Stimulated activated CD4-positive, alpha-beta T cell treated with anti-CD3 and anti-CD28 coated beads, TNF-alpha, amount 100 ng/mL, for 4 hours (primary cell): ENCODE measurements around the gene NME4.
"Not testable (repeated sequence)": the region's sequence is repeated elsewhere in the genome, so short reads cannot be mapped to it uniquely, and the experiment has no call there.

Experiments used
- DNase-seq, 3 experiments: peaks; one replicate each; pipeline ENCODE4 v3.0.0-alpha.2; 2020; ENCODE audit warnings: low read depth in 3 of 3

The NME4 gene

DNA sequence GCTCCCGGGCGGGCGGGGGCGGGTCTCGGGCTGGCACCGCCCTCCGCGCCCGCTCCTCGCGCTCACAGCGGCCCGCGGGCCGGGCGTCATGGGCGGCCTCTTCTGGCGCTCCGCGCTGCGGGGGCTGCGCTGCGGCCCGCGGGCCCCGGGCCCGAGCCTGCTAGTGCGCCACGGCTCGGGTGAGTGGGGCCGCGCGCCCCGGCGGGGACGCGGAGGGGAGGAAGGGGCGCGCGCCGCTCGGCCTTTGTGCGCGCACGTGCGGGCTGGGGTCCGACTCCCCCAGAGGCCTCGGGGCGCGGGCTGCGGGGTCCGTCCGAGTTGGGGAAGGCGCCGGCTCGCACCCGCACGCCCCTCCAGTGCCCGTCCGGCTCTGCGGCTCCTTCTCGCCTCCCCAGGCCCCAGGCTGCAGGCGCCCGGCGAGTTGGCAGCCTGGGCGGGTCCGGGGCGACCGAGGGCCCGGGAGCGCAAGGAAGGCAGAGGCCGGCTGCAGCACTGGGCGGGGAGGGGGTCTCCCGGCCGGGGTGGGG lies at the start of gene NME4:
Gene NME4, plus strand, starts transcription at position 65 of the 527 bp plus-strand sequence. Its CDS starts 24 bp downstream, at position 89.
- no peak for DNase-seq

DNA sequence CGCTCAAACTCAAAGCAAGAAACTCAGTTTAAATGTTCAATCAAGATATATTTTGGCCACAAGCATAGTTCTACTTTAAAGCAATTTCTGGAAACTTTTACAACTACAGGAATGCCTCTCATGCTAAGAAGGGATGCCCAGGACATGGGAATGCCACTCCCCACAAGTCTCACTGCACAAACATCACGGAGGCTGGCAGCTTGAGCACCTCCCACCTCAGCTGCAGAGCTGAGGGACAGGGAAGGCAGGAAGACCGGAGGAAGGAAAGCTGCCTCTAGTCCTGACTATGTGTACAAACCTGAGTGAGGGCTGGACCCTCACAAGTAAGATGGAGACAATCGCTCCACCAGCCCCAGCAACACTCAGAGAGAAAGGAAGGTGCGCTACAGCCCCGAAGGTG lies 49.8 kb upstream of the NME4 start:
- DNase-seq, result no peak

DNA sequence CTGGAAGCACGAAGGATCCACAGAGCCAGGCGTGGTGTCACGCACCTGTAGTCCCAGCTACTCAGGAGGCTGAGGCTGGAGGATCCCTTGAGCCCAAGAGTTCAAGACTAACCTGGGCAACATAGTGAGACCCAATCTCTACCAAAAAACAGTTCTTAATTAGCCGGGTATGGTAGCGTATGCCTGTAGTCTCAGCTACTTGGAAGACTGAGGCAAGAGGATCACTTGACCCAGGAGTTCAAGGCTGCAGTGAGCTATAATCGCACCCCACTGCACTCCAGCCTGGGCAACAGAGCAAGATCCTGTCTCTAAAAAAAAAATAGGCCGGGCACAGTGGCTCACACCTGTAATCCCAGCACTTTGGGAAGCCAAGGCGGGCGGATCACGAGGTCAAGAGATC lies 48.5 kb upstream of the NME4 start:
- DNase-seq, result not testable (repeated sequence)

DNA sequence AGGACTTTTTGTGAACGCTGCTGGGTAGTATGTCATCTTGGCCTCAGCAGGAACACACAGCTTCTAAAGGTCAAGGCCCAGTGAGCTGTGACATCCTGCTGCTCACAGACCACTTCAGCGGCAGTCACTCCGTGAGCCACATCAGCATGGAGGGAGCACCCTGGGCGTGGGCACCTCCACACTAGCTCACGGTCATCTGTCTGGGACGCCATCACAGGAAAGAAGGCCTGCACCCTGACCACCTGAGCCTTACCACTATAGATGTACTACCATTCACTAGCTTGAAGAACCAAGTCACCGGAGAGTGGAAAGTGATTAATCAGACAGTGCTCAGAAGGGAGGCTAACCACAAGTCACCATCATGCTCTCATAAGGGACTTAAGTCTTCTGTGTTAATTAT lies 47.8 kb upstream of the NME4 start:
- DNase-seq, result no peak

DNA sequence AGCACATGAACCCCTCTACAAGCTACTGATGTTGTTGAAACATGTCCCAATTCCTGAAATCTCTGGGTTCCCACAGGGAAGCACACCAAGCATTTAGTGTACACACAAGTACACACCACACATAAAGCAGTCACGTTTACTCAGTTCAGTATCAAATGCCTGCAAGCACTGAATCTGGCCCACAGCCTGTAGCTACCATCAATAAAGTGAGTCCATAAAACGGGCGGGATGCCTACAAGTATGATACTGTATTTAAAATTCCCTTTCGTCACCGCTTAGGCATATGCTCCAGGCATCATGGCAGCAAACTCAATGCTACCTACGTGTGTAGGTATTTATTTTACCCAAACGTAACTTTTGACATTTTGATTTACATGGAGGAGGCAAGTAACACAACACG lies 46.8 kb upstream of the NME4 start:
- no peak for DNase-seq

DNA sequence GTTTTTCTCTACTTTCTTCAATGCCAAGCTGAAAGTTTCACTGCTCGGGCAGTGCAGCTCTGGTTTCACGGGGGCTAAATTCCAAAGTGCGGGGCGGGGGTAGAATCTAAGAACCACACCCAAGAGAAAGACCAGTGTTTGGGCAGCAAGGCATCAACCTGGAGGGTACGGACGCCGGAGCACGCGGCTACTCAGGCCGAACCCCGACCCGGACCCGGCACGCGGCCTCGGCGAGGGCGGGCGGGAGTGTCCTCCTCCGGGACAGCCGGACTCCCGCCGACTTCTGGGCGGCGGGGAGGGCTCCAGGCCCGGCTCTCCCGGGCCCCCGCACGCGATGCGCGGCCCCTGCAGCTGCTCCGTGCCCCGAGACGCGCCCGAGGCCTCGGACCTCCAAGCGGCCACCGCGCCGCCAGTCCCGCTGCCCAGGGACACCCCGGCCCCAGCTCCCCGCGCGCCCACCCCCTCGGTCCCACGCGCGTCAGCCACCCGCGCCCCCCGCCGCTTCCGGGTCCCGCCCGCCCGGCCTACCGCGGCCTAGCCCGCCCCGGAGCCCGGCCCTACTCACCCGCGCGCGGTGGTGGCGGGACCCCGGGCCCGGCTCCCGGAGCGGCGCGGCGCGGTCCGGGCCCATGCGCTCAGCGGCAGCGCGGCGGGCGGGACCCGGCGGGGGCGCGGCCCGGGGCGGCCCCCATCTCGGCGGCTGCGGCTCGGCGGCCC lies 45.0 kb upstream of the NME4 start:
- no peak for DNase-seq

DNA sequence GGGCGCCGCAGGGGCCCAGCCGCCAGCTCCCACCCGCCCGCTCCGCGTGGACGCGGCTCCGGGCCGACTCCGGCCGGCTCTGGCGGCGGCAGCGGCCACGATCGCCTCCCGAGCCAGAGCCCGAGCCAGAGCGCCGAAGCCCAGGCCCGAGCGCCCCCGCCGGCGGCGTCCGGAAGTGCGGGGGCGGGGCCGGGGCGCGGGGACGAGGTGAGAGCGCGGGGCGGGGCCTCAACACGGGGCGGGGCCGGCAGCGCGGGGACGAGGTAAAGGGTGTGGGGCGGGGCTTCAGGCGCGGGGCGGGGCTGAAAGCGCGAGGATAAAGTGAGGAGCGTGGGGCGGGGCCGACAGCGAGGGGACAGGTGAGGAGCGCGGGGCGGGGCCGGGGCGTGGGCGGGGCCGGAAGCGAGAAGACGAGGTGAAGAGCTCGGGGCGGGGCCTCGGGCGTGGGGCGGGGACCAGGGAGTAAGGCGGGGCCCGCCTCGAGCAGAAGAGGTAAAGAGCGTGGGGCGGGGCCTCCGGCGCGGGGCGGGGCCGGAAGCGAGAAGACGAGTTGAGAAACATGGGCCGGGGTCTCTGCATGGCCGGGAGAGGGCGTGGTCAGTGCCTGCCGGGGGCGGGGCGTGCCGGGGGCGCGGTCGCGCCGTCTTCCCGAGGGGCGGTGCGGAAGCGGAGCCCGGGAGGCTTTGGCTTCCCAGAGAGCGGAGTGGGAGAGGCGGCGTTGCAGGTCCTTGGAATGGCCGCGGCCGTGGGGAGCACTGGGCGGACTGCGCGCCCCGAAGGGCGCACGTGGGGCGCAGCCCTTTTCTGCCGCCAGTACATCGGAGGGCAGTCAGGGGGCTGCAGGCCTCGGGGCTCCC lies 44.2 kb upstream of the NME4 start, which contains the start of gene AXIN1:
Gene AXIN1, minus strand, starts transcription at position 177 of the 857 bp plus-strand sequence. CDS start 5,698 bp downstream, outside the sequence.
- DNase-seq, result peak; percentile 100

DNA sequence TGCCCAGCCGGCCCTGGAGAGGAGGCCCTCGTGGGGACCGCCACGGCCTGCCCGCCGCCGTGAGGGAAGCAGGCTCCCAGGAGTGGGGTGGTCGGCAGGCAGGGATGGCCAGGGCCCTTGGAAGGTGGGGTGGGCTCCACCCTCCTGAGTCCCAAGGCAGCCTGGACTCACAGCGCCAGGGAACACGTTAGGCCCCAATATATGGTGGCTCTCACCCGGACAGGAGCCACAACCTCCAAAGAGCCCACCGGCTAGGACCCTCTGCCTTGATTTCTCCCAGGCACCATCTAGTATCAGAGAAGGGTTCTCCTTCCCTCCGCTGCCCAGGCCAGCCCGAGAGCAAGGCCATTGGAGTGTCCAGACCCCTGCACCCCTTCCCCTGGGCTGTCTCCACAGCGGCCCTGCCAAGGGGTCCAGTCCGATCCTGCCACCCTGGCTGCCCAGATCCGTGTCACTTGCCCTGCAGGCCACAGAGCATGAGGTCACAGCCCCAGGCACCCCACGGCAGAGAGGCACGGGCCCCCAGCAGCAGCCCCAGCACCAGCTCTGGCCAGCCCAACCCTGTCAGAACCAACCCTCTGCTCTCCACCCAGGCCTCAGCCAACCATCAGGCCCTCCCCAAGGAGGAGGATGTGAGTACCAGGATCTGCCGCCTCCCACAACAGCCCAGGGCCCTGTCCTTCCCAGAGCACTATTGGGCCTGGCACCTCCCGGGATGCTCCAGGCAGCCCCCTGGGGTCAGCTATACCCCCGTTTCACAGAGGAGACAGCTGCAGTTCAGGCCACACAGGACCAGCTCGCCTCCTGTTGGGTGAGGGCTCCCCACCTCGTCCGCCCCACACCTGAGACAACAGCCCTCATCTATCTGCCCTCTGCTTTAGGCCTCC lies 43.4 kb upstream of the NME4 start:
- no peak for DNase-seq

DNA sequence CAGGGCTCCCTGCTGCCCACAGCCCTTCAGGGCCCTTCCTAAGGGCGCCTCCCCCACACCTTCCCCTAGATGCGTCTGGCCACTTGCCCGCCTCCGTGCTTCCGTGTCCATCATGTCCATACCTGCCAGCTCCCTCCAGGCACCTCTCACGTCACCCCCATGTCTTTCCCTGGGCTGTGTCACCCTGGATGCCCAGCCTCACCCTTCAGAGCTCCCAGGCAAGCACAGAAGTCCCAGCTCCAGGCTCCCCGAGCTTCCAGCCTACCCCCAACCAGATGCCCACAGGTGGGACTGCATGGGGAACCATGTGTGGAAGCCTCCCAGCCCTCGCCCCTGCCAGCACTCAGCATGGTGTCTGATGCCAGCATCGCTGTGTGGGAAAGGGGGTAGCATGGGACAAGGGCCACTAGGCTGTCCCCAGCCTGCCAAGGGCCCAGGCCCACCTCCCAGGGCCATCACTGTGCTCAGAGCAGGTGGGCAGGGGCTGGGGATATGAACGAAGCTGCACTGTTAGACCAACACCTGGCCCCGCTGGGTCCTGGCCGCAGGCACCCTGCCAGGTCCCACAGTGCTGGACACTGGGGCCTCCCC lies 42.6 kb upstream of the NME4 start:
- DNase-seq, result no peak

DNA sequence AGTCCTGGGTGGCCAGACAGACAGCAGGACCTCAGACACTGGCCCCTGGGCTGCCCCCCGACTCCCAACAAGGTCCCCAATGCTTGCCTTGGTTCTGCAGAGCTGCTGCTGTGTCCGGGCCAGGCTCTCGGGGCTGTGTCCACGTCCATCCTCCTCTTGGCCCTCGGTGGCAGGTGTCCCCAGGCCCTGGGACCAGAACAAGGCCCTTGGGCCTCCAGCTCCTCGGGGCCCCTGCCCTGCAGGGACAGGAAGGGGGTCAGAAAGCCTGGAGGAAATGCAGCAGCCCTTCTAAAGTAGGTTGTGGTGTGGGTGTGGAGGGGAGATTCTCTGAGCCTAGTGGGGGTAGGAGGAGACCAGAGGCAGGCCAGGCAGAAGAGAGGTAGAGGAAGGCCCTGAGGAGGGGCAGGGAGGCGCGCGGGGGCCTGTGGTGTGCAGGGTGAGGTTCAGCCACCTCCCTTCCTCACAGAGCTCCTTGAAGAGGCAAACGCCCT lies 42.0 kb upstream of the NME4 start:
- no peak for DNase-seq

DNA sequence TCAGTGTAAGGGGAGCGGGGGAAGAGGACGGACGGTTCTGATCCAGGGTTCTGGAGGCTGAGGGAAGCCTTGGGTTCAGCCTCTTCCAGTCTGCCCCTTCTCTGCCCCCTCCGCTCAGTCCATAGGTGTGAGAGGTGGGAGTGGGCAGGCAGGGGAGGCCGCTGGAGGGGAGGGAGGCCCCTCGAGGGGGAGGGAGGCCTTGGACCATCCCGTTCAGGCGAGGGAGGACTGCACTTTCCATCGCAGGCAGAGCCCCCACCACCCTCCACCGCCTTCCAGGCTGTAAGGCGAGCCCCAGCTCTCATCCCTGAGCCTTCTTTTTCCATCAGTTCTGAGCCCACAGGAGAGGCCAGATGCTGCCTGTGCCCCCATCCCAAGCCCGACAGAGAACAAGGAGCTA lies 40.3 kb upstream of the NME4 start:
- DNase-seq, result no peak

DNA sequence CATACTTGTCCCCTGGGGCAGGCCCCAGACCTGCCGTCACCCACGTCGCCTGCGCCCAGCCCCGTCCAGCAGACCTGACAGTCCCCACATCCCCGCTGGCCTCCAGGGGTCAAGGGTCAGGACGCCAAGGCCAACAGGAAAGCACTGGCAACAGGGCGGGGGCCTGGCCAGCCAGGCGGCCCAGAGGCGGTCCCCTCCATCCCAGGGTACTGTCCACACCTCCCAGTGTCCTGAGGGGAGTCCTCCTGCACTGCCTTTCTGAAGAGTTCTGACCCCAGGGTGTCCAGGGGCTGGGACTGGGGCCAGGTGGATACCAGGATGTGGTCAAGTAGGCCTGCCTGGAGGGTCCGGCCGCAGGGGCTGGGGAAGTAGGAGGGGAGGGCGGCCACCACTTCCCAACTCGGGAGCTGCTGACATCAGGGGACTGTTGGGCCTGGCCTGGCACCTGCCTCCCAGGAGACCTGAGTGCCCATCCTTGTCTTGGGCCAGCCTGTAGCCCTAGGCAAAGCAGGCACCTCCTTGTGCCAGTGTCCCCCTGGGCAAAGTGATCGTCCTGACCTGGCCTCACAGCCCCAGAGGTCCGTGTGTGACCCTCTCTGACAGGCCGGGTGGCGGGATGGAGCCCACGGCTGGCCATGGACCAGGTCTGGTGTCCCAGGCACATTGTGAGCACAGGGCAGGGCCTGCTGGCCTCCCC lies 37.8 kb upstream of the NME4 start:
- no peak for DNase-seq

DNA sequence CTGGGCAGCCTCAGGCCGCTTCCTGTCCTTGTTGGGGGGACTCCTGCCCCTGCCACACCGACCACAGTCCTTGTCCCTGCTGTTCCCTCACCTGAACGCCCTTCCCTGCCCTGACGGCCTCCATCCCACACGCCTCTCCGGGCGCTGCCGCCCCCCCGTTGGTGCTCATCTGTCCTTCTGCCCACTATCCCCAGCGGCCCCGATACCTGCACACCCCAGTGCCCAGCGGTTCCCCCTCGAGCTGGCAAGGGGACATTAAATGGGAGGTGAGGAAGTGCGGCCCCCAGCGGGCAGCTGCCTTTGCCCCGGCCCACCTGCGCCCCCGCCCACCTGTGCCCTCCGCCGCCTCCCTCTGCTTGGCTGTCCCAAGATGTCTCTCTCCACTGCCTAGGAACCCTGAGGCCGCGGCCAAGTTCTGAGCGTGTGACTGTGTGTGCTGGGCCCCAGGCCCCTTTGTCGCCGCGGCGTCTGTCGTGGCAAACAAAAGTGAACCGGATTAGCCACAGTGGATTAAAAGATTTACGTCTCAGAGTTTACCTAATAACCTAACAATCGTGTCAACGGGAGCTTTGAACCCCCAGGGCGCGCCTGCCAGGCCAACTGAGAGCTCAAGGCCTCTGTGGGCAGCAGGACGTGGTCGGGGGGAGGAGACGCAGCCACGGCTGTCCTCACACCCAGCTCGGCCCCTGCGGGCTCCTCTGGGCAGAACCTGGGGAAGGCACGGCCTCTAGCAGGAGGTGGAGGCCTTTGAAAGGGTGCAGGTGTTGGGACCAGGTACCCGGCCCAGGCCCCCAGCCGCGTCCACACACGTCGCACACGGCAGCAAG lies 36.9 kb upstream of the NME4 start:
- no peak for DNase-seq

DNA sequence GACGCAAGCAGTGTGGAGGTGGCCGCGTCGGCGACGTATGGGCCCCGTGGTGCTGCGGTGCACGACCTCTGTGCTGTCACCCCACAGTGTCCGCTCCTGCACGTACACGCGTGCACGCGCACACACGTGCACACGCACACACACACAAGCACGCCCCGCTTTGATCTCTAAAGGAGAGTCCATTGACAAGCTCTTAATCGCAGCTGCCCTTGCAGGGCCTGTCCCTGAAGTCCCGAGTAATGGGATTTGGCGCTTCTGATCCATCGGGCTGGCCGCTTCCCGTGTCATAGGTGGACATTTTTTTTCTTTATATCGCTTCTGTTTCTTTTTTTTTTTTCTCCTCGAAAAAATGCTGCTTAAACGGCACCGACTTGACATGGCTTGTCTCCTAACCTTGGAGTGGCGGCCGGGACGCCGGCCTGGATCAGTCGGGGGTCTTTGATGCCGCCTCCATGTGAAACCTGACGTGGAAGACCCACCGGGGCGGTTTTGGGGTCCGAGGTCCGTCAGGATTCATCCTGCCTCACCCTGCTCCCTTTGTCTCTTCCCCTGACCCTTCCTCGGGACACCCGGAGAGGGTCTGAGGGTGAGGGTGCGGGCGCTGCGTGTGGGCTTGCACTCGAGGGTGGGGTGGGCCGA lies 36.2 kb upstream of the NME4 start:
- no peak for DNase-seq

DNA sequence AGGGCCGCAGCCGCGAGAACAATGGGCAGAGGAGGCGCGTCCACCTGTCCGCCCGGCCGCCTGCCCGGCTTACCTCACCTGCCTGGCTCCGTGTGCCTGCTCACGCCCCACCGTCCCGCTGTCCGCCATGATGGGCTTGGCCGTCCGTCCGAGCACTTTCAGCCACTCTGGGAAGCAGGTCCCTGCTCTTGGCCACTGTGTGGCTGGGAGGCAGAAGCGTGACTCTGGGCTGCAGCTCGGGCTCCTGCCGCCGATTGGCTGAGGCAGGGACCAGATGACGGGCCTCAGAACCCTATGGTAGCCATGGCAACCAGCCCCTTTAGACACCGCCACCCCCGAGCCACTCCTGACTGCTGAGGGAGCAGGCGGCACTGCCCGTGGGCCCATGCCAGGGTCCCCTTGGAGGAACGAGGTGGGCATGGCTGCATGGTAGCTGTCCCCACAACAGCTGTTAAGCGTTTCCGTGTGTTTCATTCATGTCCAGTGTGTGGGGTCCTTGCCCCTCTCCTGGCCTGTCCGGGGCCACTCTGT lies 35.6 kb upstream of the NME4 start:
- no peak for DNase-seq

DNA sequence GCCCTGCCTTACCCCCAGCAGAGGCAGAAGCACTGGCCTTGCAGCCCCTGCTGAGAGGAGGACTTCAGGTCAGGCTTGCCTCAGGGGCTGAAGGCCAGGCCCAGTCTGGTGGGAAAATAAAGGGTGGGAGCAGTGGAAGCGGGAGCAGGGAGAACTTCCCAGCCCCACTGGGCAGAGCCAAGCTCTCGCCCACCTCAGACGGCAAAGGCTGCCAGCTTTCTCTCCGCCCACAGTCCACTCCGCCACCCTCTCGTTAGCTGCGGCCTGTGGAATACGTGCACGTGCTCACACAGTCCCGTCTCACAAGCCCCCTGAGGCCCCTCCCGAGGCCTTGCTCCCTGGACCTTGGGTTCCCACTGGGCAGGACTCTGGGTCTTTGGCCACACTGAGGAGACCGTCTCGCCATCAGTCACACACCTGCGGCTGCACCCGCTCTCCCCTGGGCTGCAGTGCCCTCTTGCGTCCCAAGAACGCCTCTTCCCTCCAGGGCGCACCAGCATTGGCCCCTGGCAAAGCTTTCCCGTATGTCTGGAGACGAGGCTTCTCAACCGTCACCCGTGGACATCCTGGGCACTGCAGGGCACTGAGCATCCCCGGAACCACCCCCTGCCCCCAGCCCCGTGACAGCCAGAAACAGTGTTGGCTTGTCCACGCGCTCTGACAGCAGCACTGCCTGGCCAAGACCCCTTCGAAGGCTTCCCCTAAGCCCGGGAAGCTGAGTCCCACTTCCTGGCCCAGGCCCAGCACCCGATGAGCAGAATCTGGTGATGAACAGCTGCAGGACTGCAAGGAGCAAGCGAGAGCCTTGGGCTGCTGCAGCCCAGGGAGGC lies 34.9 kb upstream of the NME4 start:
- peak; percentile 51 to 55 (median 54) for DNase-seq

DNA sequence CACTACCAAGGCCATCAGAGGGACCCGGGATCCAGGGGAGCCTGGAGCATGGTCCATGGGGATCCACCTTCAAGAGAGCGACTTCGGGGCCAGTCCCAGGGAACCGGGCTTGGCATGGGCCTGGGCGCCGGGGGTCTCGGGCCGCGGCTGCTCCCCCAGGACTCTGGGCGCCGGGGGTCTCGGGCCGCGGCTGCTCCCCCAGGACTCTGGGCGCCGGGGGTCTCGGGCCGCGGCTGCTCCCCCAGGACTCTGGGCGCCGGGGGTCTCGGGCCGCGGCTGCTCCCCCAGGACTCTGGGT lies 34.3 kb upstream of the NME4 start:
- not testable (repeated sequence) for DNase-seq

DNA sequence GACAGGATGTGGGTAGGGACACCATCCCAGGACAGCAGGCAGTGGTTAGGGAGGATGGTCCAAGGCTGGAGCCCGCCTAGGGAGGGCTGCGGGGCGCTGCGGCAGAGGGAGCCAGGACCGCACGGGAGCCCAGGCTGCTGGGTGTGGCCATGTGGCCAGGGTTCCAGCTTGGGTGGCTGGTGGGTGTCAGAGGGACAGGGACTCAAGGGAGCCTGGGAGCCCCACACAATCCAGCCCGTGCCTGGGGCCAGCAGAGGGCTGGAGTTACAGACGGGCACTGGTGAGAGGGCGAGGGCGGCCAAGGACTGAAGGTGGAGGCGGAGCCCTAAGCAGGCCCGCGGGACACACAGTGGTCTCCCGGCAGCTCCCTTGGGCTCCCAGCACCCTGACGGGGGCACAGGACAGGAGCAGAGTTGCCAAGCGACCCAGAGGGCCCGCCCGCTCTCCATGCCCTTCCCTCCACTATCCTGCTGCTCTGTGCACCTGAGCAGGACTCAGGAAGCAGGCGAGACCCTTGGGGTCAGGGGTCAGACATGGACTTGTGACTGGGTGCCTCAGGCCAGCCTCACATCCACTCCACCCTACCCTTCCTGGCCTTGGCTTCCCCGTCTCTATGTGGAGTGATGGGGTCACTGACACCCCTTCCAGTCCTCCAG lies 33.8 kb upstream of the NME4 start:
- DNase-seq, result no peak
